Smooth muscle cell (in vitro differentiated cells): ENCODE results near the gene EPHB1. TPM values are rescaled to one million over a fixed set of nuclear protein-coding genes. Genes with fewer than 3 reads are reported as not detected.

ENCODE experiments used
- DNase-seq: peaks from one replicate; lab custom pipeline; 2025; ENCODE audit not compliant: unreplicated experiment; lab: John Stamatoyannopoulos, UW
- H2AFZ ChIP-seq: fragments of 200-600 bp; sonication (generic); 2 replicates; pipeline ENCODE4 v1.6.0; 2016; ENCODE audit warnings: antibody characterized with exemption, low read depth, mild to moderate bottlenecking
- H3F3A ChIP-seq: fragments of 200-600 bp; sonication (generic); 2 replicates; pipeline ENCODE4 v1.6.0; 2017; ENCODE audit warnings: antibody characterized with exemption, low read depth
- H3K27ac ChIP-seq: fragments of 200-600 bp; sonication (generic); 2 replicates; pipeline ENCODE4 v1.5.1; 2016; ENCODE audit warnings: low read depth, mild to moderate bottlenecking
- H3K27me3 ChIP-seq: fragments of 200-600 bp; sonication (generic); 2 replicates; pipeline ENCODE4 v1.6.1; 2016; ENCODE audit warnings: low read depth, mild to moderate bottlenecking
- H3K36me3 ChIP-seq: fragments of 200-600 bp; sonication (generic); 2 replicates; pipeline ENCODE4 v1.5.1; 2016; ENCODE audit warnings: low read depth
- H3K4me1 ChIP-seq: fragments of 200-600 bp; sonication (generic); 2 replicates; pipeline ENCODE4 v1.5.1; 2016; ENCODE audit warnings: low read depth
- H3K4me2 ChIP-seq: fragments of 200-600 bp; sonication (generic); 2 replicates; pipeline ENCODE4 v1.6.0; 2016; ENCODE audit warnings: mild to moderate bottlenecking
- H3K4me3 ChIP-seq: fragments of 200-600 bp; sonication (generic); 2 replicates; pipeline ENCODE4 v1.5.1; 2016; ENCODE audit warnings: mild to moderate bottlenecking
- H3K79me2 ChIP-seq: fragments of 200-600 bp; sonication (generic); 2 replicates; pipeline ENCODE4 v1.6.0; 2016; ENCODE audit warnings: low read depth, mild to moderate bottlenecking
- H3K9ac ChIP-seq: fragments of 200-600 bp; sonication (generic); 2 replicates; pipeline ENCODE4 v1.6.0; 2016; ENCODE audit warnings: low read depth
- H3K9me3 ChIP-seq: fragments of 200-600 bp; sonication (generic); replicated peaks from 2 replicates; pipeline ENCODE4 v1.5.1; 2016; ENCODE audit warnings: low read depth
- H4K20me1 ChIP-seq: fragments of 200-600 bp; sonication (generic); 2 replicates; pipeline ENCODE4 v1.6.0; 2016; ENCODE audit warnings: low read depth
- CTCF ChIP-seq: fragments of 200-600 bp; sonication (generic); IDR thresholded peaks from 2 replicates; pipeline ENCODE4 v1.5.1; 2017; ENCODE audit warnings: borderline replicate concordance, mild to moderate bottlenecking, antibody characterized with exemption; ENCODE audit not compliant: insufficient read depth, poor library complexity, severe bottlenecking
- WGBS: methylation state at CpG from one replicate; pipeline ENCODE4 v1.1.7; 2016; ENCODE audit warnings: low lambda C conversion rate; 5-methylcytosine and 5-hydroxymethylcytosine counted together
- polyA plus RNA-seq: library from polyadenylated mRNA; unstranded; fragments of >200 nt; fragmentation: Nextera tagmentation; extraction: Ambion mirVana; gene quantifications from 2 replicates; pipeline ENCODE4 v1.2.1, GENCODE V29; 2016
- small RNA-seq: library from RNA; depleted of rRNA; stranded (forward); fragments of <200 nt; gene quantifications from one replicate; pipeline ENCODE3, GENCODE V24; 2014
- total RNA-seq: library from RNA; depleted of rRNA; stranded (reverse); fragments of >200 nt; gene quantifications from 2 replicates; pipeline ENCODE4 v1.2.3, GENCODE V29; 2014

EPHB1 gene
- total and polyA plus RNA-seq, 2 experiments from 2014 or later: 2.5 to 2.6 TPM

- DNase-seq: no peak
- no peak overlapping the region for H2AFZ ChIP-seq
Measured at GRCh38 chr3:135301670-135302069, 506.6 kb downstream of the EPHB1 start.

GRCh38 chr3:135304378-135304777 lies 509.3 kb downstream of the EPHB1 start:
- Histone ChIP-seq H3K79me2 (no peaks in the 10 kb centered on the region), H3K4me2 (no peak overlapping the region), H3K4me1 (no peaks in the 10 kb centered on the region), H3K27me3 (no peaks in the 10 kb centered on the region), H3K9ac (no peak overlapping the region), H3K4me3 (no peak overlapping the region), H4K20me1 (no peaks in the 10 kb centered on the region), H3K27ac (no peak overlapping the region), H3K36me3 (no peaks in the 10 kb centered on the region), H3K9me3 (no peaks in the 10 kb centered on the region), H3F3A (no peaks in the 10 kb centered on the region), H2AFZ (no peak overlapping the region)
- no peak for DNase-seq
- 82% methylated on average over 1 of the region's 1 CpG for WGBS
- no peak for TF ChIP-seq CTCF

More at GRCh38 chr3:135301670-135302069, 506.6 kb downstream of the EPHB1 start:
- Histone ChIP-seq H3K36me3 (no peaks in the 10 kb centered on the region), H3K27ac (no peak overlapping the region), H3K27me3 (no peaks in the 10 kb centered on the region), H3F3A (no peaks in the 10 kb centered on the region), H3K4me3 (no peak overlapping the region), H3K4me2 (no peak overlapping the region), H3K4me1 (no peaks in the 10 kb centered on the region), H4K20me1 (no peaks in the 10 kb centered on the region), H3K9ac (no peak overlapping the region), H3K79me2 (no peaks in the 10 kb centered on the region), H3K9me3 (no peaks in the 10 kb centered on the region)
- WGBS: 95% methylated on average over 2 of the region's 2 CpGs
- no peak for TF ChIP-seq CTCF

Small RNAs within 50 kb of the gene (small RNA-seq; reads per million reads assigned to genes)
- 3.6 reads per million, percentile 56 among the genes with 10 or more reads in this experiment for gene RNA5SP141
- gene RNU6-1174P: not detected

Other genes with a start within 250 kb of the EPHB1 start
- gene KY, start 144.2 kb upstream of the EPHB1 start, total RNA-seq: 0.09 TPM in 2 replicates
- gene KY, start 144.2 kb upstream of the EPHB1 start, polyA plus RNA-seq: 0.07 and 0.08 TPM in 2 replicates